ENCODE data around the gene ELAC2. TPM values are rescaled to one million over a fixed set of nuclear protein-coding genes. Genes with fewer than 3 reads are reported as not detected.

Gene ELAC2
- total RNA-seq, 1 experiment from 2014 or later, result 38.9 TPM

DNA sequence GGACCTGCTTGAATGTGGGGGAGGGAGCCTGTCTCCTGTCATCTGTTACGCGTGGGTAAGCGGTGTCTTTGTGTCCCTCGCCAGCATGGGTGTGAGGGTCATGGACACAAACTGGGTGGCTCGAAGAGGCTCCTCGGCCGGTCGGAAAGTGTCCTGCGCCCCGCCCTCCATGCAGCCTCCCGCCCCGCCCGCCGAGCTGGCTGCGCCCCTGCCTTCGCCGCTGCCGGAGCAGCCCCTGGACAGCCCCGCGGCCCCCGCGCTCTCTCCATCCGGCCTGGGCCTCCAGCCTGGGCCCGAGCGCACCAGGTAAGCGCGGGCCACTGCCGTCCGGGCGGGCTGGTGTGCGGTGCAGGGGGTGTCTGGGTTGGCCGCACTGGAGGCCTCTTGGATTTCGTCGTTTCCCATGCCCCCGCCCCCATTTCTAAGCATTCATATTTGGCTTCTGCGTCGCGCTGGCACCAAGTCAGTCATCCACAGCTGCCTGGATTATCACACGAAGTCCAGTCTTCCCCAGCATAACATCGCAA, 43.8 kb downstream of the ELAC2 start:
- H3K36me3 Mint-ChIP-seq (ENCODE audit: insufficient read depth, unreplicated experiment), result no peaks in the 10 kb centered on the region
- no peaks in the 10 kb centered on the region for H3K27me3 Mint-ChIP-seq (ENCODE audit: insufficient read depth, unreplicated experiment)
- ChIA-PET CTCF (no interaction called here), POLR2A (no interaction called here)
- H3K4me3 Mint-ChIP-seq (ENCODE audit: unreplicated experiment), result no peak overlapping the region
- Histone ChIP-seq H3K4me1 (no peaks in the 10 kb centered on the region), H3K4me3 (ENCODE audit: low read depth, low read length) (no peak overlapping the region), H3K9me3 (no peaks in the 10 kb centered on the region), H3K27me3 (replicated peaks; ENCODE audit: control insufficient read depth, insufficient read depth, low read length) (no peaks in the 10 kb centered on the region), H3K36me3 (ENCODE audit: control insufficient read depth, insufficient read depth, low read length) (no peaks in the 10 kb centered on the region)
- H3K4me1 Mint-ChIP-seq (ENCODE audit: low read depth, unreplicated experiment), result no peaks in the 10 kb centered on the region
- DNase-seq, result no peak
- intact Hi-C loops (cut with micrococcal nuclease; ENCODE audit: unreplicated experiment), result no loop called here
- no peaks in the 10 kb centered on the region for H3K9me3 Mint-ChIP-seq (ENCODE audit: unreplicated experiment)
- TF ChIP-seq, protein P1, sequence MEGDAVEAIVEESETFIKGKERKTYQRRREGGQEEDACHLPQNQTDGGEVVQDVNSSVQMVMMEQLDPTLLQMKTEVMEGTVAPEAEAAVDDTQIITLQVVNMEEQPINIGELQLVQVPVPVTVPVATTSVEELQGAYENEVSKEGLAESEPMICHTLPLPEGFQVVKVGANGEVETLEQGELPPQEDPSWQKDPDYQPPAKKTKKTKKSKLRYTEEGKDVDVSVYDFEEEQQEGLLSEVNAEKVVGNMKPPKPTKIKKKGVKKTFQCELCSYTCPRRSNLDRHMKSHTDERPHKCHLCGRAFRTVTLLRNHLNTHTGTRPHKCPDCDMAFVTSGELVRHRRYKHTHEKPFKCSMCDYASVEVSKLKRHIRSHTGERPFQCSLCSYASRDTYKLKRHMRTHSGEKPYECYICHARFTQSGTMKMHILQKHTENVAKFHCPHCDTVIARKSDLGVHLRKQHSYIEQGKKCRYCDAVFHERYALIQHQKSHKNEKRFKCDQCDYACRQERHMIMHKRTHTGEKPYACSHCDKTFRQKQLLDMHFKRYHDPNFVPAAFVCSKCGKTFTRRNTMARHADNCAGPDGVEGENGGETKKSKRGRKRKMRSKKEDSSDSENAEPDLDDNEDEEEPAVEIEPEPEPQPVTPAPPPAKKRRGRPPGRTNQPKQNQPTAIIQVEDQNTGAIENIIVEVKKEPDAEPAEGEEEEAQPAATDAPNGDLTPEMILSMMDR (IDR thresholded peaks at IDR 0.05; ENCODE audit: insufficient read depth in 1 of 2, low read depth in 1 of 2, low read length in 1 of 2, severe bottlenecking in 1 of 2, unreplicated experiment in 1 of 2), result no peak
- no peak overlapping the region for H3K27ac Mint-ChIP-seq (ENCODE audit: unreplicated experiment)
- BruUV-seq (replicated peaks), result no TSS peak

DNA sequence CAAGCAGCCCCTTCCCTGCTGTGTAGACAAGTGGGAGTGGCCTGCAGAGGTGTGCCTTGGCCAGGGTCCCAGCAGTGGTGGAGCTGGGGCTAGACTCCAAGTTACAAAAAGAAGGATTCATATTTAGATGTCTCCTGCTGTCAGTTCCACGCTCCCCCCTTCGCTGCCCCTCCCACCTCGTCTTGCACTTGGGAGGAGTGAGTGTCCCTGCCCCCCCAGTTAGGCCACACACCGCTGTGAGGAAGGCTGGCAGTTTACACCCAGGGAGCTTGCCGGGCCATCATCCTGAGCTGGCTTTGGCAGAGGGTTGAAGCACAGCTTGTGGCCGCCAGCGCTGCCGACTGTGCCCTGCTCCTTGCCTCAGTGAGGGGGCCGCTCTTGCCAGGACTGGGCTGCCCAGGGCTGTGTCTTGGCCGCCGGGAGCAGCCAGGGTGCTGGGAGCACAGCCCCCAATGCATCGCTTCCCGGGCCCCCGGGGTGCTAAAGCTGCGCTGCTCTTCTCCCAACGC, 44.3 kb downstream of the ELAC2 start:
- CTCF ChIA-PET, result no interaction called here
- TF ChIP-seq, protein P1 (IDR thresholded peaks at IDR 0.05; ENCODE audit: insufficient read depth in 1 of 2, low read depth in 1 of 2, low read length in 1 of 2, severe bottlenecking in 1 of 2, unreplicated experiment in 1 of 2), result no peak
- no peaks in the 10 kb centered on the region for H3K36me3 Mint-ChIP-seq (ENCODE audit: insufficient read depth, unreplicated experiment)
- H3K4me1 Mint-ChIP-seq (ENCODE audit: low read depth, unreplicated experiment), result no peaks in the 10 kb centered on the region
- H3K27ac Mint-ChIP-seq (ENCODE audit: unreplicated experiment), result no peak overlapping the region
- POLR2A ChIA-PET, result no interaction called here
- Histone ChIP-seq H3K9me3 (no peaks in the 10 kb centered on the region), H3K4me1 (no peaks in the 10 kb centered on the region), H3K27me3 (replicated peaks; ENCODE audit: control insufficient read depth, insufficient read depth, low read length) (no peaks in the 10 kb centered on the region), H3K4me3 (ENCODE audit: low read depth, low read length) (no peak overlapping the region), H3K36me3 (ENCODE audit: control insufficient read depth, insufficient read depth, low read length) (no peaks in the 10 kb centered on the region)
- no peaks in the 10 kb centered on the region for H3K9me3 Mint-ChIP-seq (ENCODE audit: unreplicated experiment)
- intact Hi-C loops (cut with micrococcal nuclease; ENCODE audit: unreplicated experiment), result no loop called here
- H3K4me3 Mint-ChIP-seq (ENCODE audit: unreplicated experiment), result no peak overlapping the region
- DNase-seq, result no peak
- no TSS peak for BruUV-seq (replicated peaks)
- no peaks in the 10 kb centered on the region for H3K27me3 Mint-ChIP-seq (ENCODE audit: insufficient read depth, unreplicated experiment)

DNA sequence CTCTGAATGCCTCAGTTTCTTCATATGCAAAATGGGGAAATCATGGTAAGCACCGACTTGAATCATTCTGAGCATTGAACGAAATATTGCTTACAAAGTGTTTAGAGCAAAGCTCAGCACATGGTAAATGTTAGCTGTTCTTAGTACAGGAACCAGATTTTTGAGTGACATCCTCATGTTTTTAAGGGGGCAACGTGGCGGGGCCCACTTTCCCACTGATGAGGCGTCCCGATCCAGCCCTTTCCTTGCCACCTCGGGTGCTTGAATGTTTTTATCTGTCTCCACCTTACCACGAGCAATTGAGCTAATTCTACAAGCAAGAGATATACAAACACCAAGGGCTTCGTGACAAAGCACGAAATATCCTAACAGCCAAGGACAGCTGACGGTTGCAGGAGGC, 49.9 kb downstream of the ELAC2 start:
- Histone ChIP-seq H3K36me3 (ENCODE audit: control insufficient read depth, insufficient read depth, low read length) (no peaks in the 10 kb centered on the region), H3K27me3 (replicated peaks; ENCODE audit: control insufficient read depth, insufficient read depth, low read length) (no peaks in the 10 kb centered on the region), H3K4me3 (ENCODE audit: low read depth, low read length) (no peak overlapping the region), H3K9me3 (no peaks in the 10 kb centered on the region), H3K4me1 (no peaks in the 10 kb centered on the region)
- ChIA-PET CTCF (no interaction called here), POLR2A (no interaction called here)
- Mint-ChIP-seq H3K27ac (ENCODE audit: unreplicated experiment) (no peak overlapping the region), H3K36me3 (ENCODE audit: insufficient read depth, unreplicated experiment) (no peaks in the 10 kb centered on the region), H3K27me3 (ENCODE audit: insufficient read depth, unreplicated experiment) (no peaks in the 10 kb centered on the region), H3K4me1 (ENCODE audit: low read depth, unreplicated experiment) (no peaks in the 10 kb centered on the region), H3K9me3 (ENCODE audit: unreplicated experiment) (no peaks in the 10 kb centered on the region), H3K4me3 (ENCODE audit: unreplicated experiment) (no peak overlapping the region)
- TF ChIP-seq, protein P1 (IDR thresholded peaks at IDR 0.05; ENCODE audit: insufficient read depth in 1 of 2, low read depth in 1 of 2, low read length in 1 of 2, severe bottlenecking in 1 of 2, unreplicated experiment in 1 of 2), result no peak
- intact Hi-C loops (cut with micrococcal nuclease; ENCODE audit: unreplicated experiment), result no loop called here
- DNase-seq, result no peak
- no TSS peak for BruUV-seq (replicated peaks)

Data from Caco-2 (cell line).